HG03064 (cell line): ENCODE data around the gene KCNMA1.
"Not testable (repeated sequence)": the region's sequence is repeated elsewhere in the genome, so short reads cannot be mapped to it uniquely, and the experiment has no call there.

ENCODE experiments used
- ATAC-seq: cut with Tn5 transposase; IDR thresholded peaks from one replicate; pipeline ENCODE4 v1.9.1; 2021; ENCODE audit warnings: low read depth; ENCODE audit not compliant: unreplicated experiment

The KCNMA1 gene

DNA sequence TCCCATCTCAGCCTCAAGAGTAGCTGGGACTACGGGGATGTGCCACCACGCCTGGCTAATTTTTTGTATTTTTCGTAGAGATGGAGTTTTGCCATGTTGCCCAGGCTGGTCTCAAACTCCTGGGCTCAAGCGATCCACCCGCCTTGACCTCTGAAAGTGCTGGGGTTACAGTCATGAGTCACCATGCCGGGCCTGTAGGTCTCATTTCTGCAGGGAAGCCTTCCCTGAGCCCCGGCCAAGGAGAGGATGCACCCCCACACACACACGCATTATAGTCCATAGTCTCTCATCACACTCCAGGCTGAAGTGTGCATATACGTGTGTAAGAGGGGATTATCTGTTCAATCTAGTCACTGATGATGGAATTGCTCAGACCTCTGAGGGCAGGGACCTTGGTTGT lies 29.3 kb downstream of the KCNMA1 start:
- no peak for ATAC-seq

DNA sequence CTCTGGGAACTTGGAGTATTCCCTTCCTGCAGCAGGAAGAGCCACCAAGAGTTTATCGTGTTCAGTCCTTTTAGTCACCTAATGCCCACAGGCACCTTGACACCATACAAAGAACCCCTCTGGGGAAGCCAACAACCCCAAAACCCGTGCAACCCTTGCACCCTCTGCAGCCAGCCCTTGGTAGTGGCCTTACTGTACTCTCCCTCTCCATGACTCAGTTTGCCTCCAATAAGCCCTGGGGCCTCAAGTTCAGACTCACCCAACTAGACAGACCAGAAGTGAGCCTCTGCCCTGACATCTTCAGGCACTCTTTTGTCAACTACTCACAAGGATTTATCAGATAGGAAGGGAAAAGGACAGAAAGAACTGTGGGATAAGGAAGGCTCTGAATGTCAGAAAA lies 30.9 kb downstream of the KCNMA1 start:
- ATAC-seq = no peak

DNA sequence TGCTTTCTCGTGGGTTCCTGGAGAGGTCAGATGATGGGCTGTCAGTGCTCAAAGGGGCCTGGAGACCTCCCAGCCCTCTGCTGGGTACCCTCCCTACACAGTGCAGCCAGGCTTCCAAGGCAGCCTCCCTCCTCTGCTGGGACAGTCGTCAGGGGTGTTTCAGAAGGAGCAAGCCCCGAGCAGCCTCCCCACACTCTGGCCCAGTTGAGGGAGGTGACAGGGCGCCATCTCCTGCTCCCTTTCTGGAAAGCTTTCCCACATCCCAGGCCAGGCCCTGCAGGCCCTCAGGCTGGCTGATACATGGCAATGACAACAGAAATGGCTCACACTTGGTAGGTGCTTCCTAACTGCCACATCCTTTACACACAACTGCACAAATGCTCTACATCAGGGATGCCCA lies 32.1 kb downstream of the KCNMA1 start:
- no peak for ATAC-seq

- ATAC-seq = no peak
These were observed 32.7 kb downstream of the KCNMA1 start for GRCh38 chr10:77604941-77605351.

- ATAC-seq = no peak
These were observed 33.5 kb downstream of the KCNMA1 start for GRCh38 chr10:77604063-77604462.

DNA sequence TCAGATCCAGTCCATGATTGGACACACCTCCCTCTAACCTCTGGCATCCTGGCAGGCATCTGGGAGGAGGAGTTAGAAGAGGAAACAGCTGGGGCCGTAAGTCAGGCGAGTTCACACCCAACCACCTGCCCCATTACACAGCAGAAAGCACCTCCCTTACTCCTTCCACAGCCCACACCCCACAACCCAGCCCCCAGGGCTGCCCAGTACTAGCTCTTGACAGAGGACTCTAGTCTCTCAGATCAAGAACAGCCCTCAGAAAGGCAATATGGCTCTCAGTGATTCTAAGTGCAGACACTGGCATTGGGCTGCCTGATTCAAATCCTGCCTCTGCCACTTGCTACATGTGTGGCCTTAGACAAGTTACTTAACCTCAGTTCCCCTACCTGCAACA lies 34.1 kb downstream of the KCNMA1 start:
- no peak for ATAC-seq

- ATAC-seq = no peak
These were observed 34.6 kb downstream of the KCNMA1 start for GRCh38 chr10:77602913-77603533.

DNA sequence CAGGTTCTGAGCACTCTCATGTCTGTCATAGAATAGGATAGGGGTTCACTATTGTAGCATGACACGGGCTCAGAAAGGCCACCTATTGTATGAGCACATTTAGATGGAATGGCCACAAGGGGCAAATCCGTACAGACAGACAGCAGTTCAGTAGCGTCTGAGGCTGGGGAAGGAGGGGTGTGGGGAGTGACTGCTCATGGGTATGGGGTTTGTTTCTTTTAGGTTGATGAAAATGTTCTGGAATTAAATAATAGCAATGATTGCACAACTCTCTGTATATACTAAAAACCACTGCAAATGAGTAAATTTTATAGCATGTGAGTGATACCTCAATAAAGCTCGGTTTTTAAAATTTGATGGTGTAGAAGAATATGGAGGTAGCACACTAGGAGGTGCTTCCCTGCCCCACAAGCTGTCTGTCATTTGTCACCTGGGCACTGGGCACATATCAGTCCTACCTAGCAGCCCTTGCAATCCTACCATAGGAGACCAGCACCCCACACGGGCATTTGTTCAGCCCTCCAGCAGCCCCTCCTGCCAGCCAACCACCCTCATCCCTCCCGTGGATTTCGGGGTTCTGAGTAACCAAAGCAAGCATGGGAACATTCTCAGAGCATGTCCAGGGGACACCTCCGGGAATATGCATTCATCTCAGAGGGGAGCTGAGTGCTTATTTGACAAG lies 35.2 kb downstream of the KCNMA1 start:
- ATAC-seq = no peak

DNA sequence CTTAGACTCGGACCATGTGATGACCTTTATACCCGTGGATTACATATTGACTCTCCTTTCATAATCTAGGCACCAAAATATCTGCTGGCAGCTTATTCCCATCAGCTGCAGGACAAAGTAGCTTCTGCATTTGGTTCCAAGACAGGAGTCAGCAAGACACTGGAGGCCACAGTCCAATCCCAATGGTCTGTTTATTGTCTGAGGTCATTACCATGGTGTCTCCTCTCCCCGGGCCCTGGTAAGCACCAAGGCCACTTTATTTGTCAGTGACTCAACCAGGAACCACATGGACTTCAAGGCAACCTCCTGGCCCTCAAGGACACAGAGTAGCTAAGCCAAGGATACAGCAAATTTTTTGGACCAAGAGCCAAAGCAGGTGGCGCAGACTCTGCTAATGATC lies 36.1 kb downstream of the KCNMA1 start:
- ATAC-seq = no peak

- ATAC-seq = no peak
These were observed 37.0 kb downstream of the KCNMA1 start for GRCh38 chr10:77600640-77601039.

GRCh38 chr10:77599651-77600050 lies 38.0 kb downstream of the KCNMA1 start:
- no peak for ATAC-seq

DNA sequence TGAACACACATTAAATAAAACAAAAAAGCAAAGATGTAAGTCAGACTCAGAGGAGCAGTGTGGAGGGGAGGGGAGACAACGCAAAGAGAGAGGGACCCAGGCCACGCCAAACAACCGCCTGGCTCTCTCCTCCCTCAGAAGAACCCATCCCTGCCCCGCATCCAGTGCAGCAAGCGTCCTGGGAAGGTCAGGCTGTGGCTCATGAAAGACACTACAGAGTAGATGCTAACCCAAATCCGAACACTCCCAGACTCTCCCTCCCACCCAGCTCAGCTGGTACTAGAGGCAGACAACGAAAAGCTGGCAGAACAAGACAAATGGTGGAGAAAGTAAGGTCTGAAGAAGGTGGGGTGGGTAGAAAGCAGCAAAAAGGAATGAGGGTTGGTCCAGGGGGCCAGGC lies 39.0 kb downstream of the KCNMA1 start:
- no peak for ATAC-seq

DNA sequence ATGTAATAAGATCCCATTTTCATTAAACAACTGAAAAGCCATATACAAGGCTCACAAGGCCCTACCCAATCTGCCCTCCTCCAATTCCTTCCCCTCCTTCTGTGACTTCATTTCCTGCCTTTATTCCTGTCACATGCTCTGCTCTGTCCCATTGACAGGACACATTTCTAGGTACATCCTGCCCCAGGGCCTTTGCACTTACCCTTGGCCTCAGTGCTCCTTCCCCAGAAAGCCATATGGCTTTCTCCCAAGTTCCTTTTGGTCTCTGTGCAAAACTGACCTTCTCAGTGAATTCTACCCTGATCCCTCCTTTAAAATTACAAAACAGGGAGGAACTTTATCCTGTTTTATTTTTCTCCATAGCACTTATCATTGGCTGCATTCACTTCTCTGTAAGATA lies 40.0 kb downstream of the KCNMA1 start:
- ATAC-seq = no peak

DNA sequence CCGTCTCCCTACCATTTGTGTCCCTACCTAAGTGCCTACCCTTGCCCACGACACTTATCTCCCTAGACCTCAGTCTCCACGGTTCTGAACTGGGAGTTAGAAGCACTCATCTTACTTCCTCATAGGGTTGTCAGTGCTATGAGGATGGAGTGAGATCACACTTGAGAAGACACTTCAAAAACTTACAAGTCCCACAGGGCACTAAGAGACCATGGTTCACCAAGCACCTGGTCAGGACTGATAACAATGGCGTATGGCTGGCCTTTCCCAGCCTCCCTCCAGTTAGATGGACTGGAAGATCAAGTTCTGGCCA lies 43.2 kb downstream of the KCNMA1 start:
- no peak for ATAC-seq

GRCh38 chr10:77593771-77594470 lies 43.7 kb downstream of the KCNMA1 start:
- ATAC-seq = no peak

DNA sequence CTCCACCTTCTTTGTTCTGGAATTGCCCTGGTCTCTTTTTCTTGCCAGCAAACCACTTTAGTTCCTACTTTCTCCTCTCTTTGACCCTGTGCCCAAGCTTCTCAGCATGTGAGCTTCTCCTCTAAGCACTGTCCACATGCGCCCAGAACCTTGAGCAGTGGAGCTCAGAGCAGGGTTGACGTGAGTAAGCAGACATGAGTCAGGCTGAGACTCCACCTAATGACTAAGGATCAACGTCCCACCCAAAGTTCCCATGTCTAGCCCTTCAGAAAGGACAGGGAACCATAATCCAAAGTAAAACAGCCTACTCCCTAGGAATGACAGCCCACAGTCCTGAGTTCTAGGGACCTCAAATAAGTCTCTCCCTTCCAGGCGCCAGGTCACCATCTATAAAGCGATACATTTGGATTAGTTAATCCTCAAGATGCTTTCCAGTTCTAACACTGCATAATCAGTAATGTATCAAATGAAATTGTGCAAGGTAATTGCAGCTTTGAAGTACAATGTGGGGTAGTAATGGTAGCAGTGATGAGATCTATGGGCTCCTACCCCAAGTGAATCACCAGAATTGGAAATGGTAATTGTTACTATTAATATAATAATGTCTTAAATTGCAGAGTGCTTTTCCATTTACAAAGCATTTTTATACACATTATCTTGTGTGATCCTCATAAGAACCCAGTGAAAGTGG lies 44.5 kb downstream of the KCNMA1 start:
- ATAC-seq = no peak

DNA sequence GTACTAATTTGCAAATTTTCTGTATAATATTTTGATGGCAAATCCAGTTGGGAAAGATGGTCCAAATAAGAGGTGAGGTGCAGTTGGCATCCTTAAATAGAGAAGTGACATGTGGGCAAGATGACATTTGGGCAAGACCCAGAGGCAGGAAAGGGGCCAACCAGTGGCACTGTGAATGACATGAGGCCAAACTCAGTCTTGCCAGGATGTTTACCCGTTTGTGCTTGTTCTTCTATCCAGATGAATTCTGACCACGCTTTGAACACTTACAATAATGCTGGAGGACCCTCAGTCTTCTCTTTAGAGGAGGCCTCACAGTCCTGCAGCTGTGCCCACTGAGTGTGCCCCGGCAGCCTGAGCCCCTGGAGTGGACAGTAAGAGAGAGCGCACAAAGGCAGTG lies 45.1 kb downstream of the KCNMA1 start:
- ATAC-seq = no peak

DNA sequence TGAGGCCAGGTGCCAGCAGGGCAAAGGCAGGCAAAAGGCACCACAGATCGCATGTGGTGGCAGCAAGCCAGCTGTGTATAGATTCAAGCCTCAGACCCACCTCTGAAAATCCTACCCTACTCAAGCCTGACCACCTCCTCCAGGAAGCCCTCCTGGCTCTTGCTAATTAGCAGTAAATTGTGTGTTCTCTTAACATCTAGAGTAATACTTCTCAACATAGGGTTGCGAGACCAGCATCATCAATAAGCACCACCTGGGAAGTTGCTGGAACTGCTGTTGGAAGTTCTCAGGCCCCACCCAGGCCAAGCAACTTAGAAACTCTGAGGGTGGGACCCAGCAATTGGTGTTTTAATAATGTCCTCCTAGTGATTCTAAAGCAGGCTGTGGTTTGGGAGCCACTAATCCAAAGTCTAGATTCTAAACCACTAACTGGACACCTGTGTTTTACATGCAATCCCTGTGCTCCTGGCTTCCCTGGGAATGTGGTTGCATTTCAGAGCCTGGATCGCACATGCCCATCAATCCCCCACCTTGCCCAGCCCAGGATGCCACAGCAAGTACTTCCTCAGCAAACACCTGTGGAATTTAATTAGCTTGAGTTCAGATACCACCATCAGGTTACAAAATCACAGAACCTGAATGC lies 46.2 kb downstream of the KCNMA1 start:
- no peak for ATAC-seq

GRCh38 chr10:77590344-77591237 lies 47.0 kb downstream of the KCNMA1 start:
- no peak for ATAC-seq

DNA sequence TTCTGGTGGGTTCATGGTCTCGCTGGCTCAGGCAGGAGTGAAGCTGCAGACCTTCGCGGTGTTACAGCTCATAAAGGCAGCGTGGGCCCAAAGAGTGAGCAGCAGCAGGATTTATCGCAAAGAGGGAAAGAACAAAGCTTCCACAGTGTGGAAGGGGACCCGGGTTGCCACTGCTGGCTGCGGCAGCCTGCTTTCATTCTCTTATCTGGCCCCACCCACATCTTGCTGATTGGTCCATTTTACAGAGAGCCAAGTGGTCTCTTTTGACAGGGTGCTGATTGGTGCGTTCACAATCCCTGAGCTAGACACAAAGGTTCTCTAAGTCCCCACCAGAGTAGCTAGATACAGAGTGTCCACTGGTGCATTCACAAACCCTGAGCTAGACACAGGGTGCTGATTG lies 47.9 kb downstream of the KCNMA1 start:
- ATAC-seq = not testable (repeated sequence)
